HG03439 (cell line): ENCODE measurements around the gene SOCS4.
"Not testable (repeated sequence)": the region's sequence is repeated elsewhere in the genome, so short reads cannot be mapped to it uniquely, and the experiment has no call there.

Experiments
- ATAC-seq: cut with Tn5 transposase; IDR thresholded peaks from one replicate; pipeline ENCODE4 v1.9.1; 2021; ENCODE audit warnings: mild to moderate bottlenecking, moderate library complexity; ENCODE audit not compliant: unreplicated experiment

The SOCS4 gene

GRCh38 chr14:55026793-55027561 lies at the start of gene SOCS4, which contains the start of gene WDHD1:
SOCS4 (plus strand) TSS chr14:55027236; CDS start chr14:55043042, 15,806 bp downstream.
WDHD1 (minus strand) TSS chr14:55027099; CDS start chr14:55026787, 312 bp downstream.
- ATAC-seq = peak; percentile 90

DNA sequence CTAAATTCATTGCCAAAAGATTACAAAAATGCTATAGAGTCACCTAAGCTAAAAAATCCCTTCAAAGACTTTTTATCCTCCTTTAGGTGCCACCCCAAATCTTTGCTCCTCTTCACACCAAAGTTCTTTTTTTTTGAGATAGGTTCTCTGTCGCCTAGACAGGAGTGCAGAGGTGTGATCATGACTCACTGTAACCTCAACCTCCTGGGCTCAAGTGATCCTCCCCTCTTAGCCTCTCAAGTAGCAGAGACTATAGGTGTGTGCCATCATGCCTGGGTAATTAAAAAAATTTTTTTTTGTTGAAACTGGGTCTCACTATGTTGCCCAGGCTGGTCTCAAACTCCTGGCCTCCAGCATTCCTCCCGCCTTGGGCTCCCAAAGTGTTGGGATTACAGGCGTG lies 48.0 kb upstream of the SOCS4 start:
- ATAC-seq = no peak

- no peak for ATAC-seq
Measured at GRCh38 chr14:54981698-54982097, 45.3 kb upstream of the SOCS4 start.

DNA sequence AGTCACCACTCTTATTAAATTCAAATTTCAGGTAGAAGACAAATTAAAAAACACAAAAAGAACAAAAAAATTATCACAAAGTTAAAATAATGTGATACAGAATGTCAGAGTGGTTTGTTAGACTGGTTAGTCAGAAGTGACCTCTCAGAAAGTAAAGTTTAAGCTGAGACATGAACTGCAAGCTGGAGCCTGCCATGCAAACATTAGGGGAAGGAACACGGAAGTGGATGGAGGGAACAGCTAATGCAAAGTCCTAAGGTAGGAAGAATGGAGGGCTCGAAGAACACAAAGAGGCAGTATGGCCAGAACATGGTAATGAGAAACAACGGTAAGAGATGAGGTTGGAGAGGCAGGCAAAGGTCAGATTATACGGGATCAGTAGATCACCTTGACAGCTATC lies 41.9 kb upstream of the SOCS4 start:
- ATAC-seq = no peak

DNA sequence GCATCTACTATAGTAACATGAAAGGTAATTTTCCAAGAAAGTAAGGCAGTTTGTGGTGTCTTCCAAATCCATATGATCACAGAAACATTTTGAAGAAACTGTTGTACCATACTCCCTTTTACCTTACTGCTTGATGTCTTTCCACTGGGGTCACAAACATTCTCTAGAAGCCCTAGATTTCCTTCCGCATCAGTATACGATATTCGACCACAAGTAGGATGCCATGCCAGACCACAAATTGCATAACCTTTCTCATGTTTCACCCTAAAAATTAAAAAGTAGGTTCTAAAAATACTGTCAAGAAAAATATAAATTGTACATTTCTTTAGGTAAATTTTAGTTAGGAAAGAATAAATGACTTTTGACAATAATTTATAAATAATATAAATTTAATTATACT lies 26.7 kb upstream of the SOCS4 start:
- no peak for ATAC-seq

- no peak for ATAC-seq
Measured at GRCh38 chr14:55005071-55005470, 22.0 kb upstream of the SOCS4 start.

GRCh38 chr14:55015006-55015405 lies 12.0 kb upstream of the SOCS4 start:
- ATAC-seq = no peak

DNA sequence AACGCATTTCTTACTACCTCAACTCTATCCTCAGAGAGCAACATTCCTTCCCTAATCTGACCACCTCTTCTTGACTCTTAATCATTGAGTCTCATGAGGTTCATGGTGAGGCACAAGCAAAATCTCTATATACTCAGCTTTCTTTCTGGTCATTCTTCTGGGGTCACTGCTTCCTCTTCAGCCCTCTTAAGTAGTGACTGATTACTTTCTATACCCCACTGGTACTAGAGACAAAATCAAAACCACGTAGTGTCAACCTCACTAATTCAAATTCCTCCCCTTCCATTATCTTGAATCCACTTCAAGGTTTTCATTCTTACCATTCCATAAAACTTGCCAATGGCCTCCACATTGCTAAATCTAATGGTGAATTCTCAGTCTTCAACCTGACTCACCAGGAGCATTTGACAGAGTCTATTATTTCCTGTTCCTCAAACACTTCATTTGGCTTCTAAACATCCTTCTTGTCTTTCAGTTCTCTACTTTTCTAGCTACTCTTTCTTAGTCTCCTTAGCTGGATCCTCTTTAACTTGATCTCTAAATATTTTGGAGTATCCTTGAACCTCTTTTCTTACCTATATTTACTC lies 7.0 kb upstream of the SOCS4 start:
- no peak for ATAC-seq

DNA sequence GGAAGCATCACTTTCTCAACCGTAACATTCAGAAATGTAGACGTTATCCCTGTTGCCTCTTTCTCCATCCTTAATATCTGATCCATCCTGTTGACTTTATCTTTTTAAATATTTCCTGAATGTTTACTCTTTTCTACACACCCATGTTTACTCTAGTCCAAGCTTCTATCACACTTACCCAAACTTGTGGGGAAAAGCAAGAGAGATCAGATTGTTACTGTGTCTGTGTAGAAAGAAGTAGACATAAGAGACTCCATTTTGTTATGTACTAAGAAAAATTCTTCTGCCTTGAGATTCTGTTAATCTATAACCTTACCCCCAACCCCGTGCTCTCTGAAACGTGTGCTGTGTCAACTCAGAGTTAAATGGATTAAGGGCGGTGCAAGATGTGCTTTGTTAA lies 2.7 kb upstream of the SOCS4 start:
- ATAC-seq = not testable (repeated sequence)

- ATAC-seq = no peak
Measured at GRCh38 chr14:55025948-55026347, 1.1 kb upstream of the SOCS4 start.

- ATAC-seq = no peak
Measured at GRCh38 chr14:55026441-55026792, 619 bp upstream of the SOCS4 start.

DNA sequence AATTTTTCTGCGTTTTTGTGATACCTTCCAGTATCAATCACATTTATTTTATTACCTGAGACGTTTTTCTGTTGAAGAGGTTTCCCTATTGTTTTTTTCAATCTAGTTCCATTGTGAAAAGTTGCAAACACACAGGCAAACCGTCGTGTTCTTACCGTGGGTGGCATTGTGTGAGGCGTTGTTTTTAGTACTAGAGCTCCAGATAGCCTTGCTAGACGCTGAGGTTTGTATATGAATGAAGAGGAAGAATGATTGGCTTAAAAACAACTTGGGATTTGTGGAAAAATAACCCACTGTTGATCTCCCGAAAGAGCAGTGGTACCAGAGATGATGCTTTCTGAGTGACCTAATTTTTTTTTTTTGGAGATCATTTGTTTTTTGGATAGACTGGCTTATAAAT lies 1.0 kb downstream of the SOCS4 start:
- no peak for ATAC-seq

GRCh38 chr14:55028476-55028875 lies 1.4 kb downstream of the SOCS4 start:
- ATAC-seq = no peak

DNA sequence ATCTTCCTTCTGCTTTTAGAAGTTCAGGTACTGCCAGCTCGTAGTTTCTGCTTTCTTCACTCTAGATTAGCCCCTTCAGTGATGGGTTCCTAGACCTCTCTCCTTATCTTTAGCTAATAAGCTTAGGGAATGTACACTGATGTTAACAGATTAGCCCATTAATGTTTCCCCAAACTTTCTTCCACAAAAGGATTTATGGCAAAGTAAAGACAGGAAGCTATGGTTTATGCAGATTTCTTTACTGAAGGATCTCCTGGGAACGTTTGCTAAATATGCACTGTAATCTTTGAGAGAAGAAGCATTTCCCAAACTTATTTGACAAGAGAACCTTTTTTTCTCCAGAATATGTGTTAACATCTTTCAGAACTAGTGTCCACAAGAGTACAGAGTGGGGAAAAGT lies 4.2 kb downstream of the SOCS4 start:
- no peak for ATAC-seq

- not testable (repeated sequence) for ATAC-seq
Measured at GRCh38 chr14:55037995-55038394, 11.0 kb downstream of the SOCS4 start.

DNA sequence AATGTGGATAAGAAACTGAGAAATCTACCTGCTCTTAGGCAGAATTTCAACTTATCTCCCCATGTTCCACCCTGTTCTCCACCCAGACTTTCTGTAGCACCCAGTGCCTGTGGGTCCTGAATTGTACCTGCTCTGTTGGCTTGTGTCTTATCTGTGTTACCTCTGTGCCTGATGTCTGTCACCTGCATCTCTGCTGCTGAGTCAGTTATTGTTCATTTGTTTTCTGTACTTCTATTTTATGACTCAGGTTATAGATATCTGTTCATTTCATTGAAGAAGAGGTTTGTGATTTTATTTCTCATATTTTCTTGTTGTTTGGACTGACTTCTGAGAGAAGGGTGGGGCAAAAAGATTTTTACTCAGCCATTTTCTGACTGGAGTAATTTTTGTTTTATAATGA lies 11.7 kb downstream of the SOCS4 start:
- ATAC-seq = no peak

DNA sequence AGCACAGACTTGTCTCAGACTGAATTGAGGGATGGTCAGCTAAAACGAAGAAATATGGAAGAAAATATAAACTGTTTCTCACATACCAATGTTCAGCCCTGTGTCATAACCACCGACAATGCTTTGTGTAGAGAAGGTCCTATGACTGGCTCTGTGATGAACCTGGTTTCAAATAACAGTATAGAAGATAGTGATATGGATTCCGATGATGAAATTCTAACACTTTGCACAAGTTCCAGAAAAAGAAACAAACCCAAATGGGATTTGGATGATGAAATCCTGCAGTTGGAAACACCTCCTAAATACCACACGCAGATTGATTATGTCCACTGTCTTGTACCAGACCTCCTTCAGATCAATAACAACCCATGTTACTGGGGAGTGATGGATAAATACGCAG lies 16.5 kb downstream of the SOCS4 start:
- ATAC-seq = no peak

DNA sequence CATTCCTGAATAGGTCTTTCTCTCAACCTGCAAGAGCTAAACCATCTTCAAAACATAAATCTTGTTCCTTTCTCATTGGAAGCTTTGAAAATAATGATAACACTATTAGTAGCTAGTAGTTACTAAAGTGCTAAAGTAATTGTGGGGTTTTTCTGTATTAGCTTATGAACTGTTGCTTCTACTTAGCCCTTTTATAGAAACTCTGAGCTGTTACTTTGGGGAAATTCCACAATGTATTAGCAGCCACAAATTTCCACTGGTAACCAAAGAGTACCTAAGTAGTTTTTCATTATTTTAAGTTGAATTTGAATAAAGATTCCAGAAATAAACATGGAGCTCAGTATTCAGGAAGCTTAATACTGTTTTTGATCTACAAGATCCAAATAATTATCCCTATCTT lies 18.1 kb downstream of the SOCS4 start:
- ATAC-seq = no peak

- ATAC-seq = no peak
Measured at GRCh38 chr14:55047301-55048053, 20.4 kb downstream of the SOCS4 start.

DNA sequence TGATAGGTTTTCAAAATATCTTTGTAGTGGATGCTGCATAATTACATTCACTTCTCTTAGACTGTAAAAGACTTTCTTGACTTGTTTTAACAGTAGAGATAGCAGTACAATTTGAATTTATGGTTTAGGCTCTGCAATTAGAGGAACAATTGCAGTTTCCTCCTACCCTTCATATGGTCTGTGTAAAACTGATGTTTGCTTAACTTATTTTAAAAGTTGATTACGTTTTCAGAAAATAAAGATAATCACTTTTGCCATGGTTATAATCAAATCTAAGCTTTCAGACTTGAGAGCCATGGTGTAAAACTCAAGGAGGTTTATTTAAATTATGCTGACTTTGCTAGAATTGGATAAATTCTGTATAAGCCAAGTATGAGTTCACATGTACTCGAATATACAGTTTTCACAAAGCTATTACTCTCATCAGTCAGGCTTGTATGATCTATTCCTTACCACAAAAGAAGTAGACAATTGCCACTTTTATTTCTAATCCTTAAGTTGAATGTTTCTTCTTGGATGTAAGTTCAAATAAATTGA lies 21.9 kb downstream of the SOCS4 start:
- ATAC-seq = no peak

- peak; percentile 26 for ATAC-seq
Measured at GRCh38 chr14:55051165-55051422, 24.1 kb downstream of the SOCS4 start.
